GM12878 (cell line): ENCODE data around the gene CCDC184. TPM values are rescaled to one million over a fixed set of nuclear protein-coding genes. Genes with fewer than 3 reads are reported as not detected.

Source experiments
- ATF7 ChIP-seq: fragments of 450-650 bp; IDR thresholded peaks from 2 replicates; pipeline ENCODE4 v1.6.1; 2016; ENCODE audit warnings: low read depth, mild to moderate bottlenecking
- EP300 ChIP-seq, 2 experiments: fragments of 150-350 bp in 1 of 2; IDR thresholded peaks; 2 replicates each; pipeline ENCODE4 v1.6.1; 2011 to 2012; ENCODE audit warnings: low read depth in 2 of 2, low read length in 2 of 2, borderline replicate concordance in 1 of 2, improper control_type of control experiment in 1 of 2, inconsistent platforms in 1 of 2; ENCODE audit not compliant: control insufficient read depth in 1 of 2
- FOS ChIP-seq: IDR thresholded peaks from 3 replicates; pipeline ENCODE4 v1.6.1; 2011; ENCODE audit warnings: borderline replicate concordance; ENCODE audit not compliant: insufficient read length; ENCODE audit errors: extremely low read depth
- FOXK2 ChIP-seq: fragments of 450-650 bp; IDR thresholded peaks from 2 replicates; pipeline ENCODE4 v1.6.1; 2017; ENCODE audit warnings: mild to moderate bottlenecking, moderate library complexity
- IKZF1 ChIP-seq: fragments of 450-650 bp; conservative IDR thresholded peaks from 2 replicates; pipeline ENCODE4 v1.6.1; 2017; ENCODE audit warnings: antibody characterized with exemption, mild to moderate bottlenecking
- JUND ChIP-seq: IDR thresholded peaks from 2 replicates; pipeline ENCODE4 v1.6.1; 2012; ENCODE audit warnings: low read depth, mild to moderate bottlenecking, low read length, improper control_type of control experiment, moderate library complexity
- KDM1A ChIP-seq: fragments of 200-600 bp; sonication (generic); IDR thresholded peaks from 2 replicates; pipeline ENCODE4 v1.6.1; 2016; ENCODE audit warnings: borderline replicate concordance
- KLF5 ChIP-seq: fragments of 450-650 bp; IDR thresholded peaks from 2 replicates; pipeline ENCODE4 v1.6.1; 2014; ENCODE audit warnings: mild to moderate bottlenecking; ENCODE audit not compliant: partially characterized antibody
- LARP7 ChIP-seq: fragments of 450-650 bp; IDR thresholded peaks from 2 replicates; pipeline ENCODE4 v1.6.1; 2017; ENCODE audit warnings: mild to moderate bottlenecking
- MTA2 ChIP-seq: fragments of 450-650 bp; IDR thresholded peaks from 2 replicates; pipeline ENCODE4 v1.6.1; 2016; ENCODE audit warnings: low read depth, mild to moderate bottlenecking, moderate library complexity
- MTA3 ChIP-seq: IDR thresholded peaks from 2 replicates; pipeline ENCODE4 v1.6.1; 2012; ENCODE audit warnings: low read length, inconsistent platforms, borderline replicate concordance
- NR2F1 ChIP-seq: fragments of 450-650 bp; conservative IDR thresholded peaks from 2 replicates; pipeline ENCODE4 v1.6.1; 2017; ENCODE audit warnings: mild to moderate bottlenecking
- PML ChIP-seq: IDR thresholded peaks from 2 replicates; pipeline ENCODE4 v1.6.1; 2012; ENCODE audit warnings: low read length, inconsistent platforms
- RBBP5 ChIP-seq: fragments of 200-600 bp; sonication (generic); conservative IDR thresholded peaks from 2 replicates; pipeline ENCODE4 v1.6.1; 2016
- RCOR1 ChIP-seq: conservative IDR thresholded peaks from 2 replicates; pipeline ENCODE4 v1.6.1; 2012; ENCODE audit warnings: low read depth, low read length, improper control_type of control experiment
- SUZ12 ChIP-seq: fragments of 200-600 bp; sonication (generic); IDR thresholded peaks from one replicate; pipeline ENCODE4 v1.6.1; 2018; ENCODE audit warnings: antibody characterized with exemption, mild to moderate bottlenecking; ENCODE audit not compliant: unreplicated experiment
- ZNF622 ChIP-seq: fragments of 450-650 bp; IDR thresholded peaks from 2 replicates; pipeline ENCODE4 v1.6.1; 2017; ENCODE audit warnings: mild to moderate bottlenecking, inconsistent platforms
- polyA plus RNA-seq, 11 experiments: library from polyadenylated mRNA; depleted of rRNA in 4 of 11; unstranded in 6 of 11; stranded (reverse) in 5 of 11; fragments of >200 nt; fragmentation: Nextera tagmentation in 4 of 11; fragmentation: Illumina TruSeq in 1 of 11; extraction: Ambion mirVana in 4 of 11; extraction: Trizol in 1 of 11; gene quantifications; 1 replicate in 1 of 11; 2 replicates in 10 of 11; pipeline versions ENCODE4 v1.2.1 to v1.2.3, GENCODE V29; 2011 to 2016; ENCODE audit warnings: inconsistent platforms in 2 of 11, missing spikeins in 2 of 11, low read depth in 1 of 11
- total RNA-seq, 4 experiments: library from RNA; depleted of rRNA in 3 of 4; stranded (reverse); fragments of >200 nt in 3 of 4; fragmentation: Illumina TruSeq in 1 of 4; extraction: Trizol in 1 of 4; gene quantifications; 2 replicates each; pipeline versions ENCODE4 v1.2.1 to v1.2.3, GENCODE V29; 2013 to 2021
- TF ChIP-seq, protein P1 (sequence below): fragments of 450-650 bp; IDR thresholded peaks from 2 replicates; pipeline ENCODE4 v1.6.1; 2016; ENCODE audit warnings: mild to moderate bottlenecking
- TF ChIP-seq, protein P2 (sequence below): fragments of 450-650 bp; conservative IDR thresholded peaks from 2 replicates; pipeline ENCODE4 v1.6.1; 2017; ENCODE audit warnings: mild to moderate bottlenecking, moderate library complexity
- TF ChIP-seq, protein P3 (sequence below): fragments of 450-650 bp; IDR thresholded peaks from 2 replicates; pipeline ENCODE4 v1.6.1; 2017; ENCODE audit warnings: low read depth, mild to moderate bottlenecking, moderate library complexity
- TF ChIP-seq, protein P4 (sequence below): fragments of 450-650 bp; IDR thresholded peaks from 2 replicates; pipeline ENCODE4 v1.6.1; 2017; ENCODE audit warnings: mild to moderate bottlenecking
- TF ChIP-seq, protein P5 (sequence below): fragments of 450-650 bp; IDR thresholded peaks from 2 replicates; pipeline ENCODE4 v1.6.1; 2018; ENCODE audit warnings: mild to moderate bottlenecking, low read depth, moderate library complexity; ENCODE audit not compliant: partially characterized antibody

The CCDC184 gene
- total and polyA plus RNA-seq, 10 of the 15 experiments (the other 5 are each of a cell fraction or from before 2014, with no cell fraction given) = not detected

DNA sequence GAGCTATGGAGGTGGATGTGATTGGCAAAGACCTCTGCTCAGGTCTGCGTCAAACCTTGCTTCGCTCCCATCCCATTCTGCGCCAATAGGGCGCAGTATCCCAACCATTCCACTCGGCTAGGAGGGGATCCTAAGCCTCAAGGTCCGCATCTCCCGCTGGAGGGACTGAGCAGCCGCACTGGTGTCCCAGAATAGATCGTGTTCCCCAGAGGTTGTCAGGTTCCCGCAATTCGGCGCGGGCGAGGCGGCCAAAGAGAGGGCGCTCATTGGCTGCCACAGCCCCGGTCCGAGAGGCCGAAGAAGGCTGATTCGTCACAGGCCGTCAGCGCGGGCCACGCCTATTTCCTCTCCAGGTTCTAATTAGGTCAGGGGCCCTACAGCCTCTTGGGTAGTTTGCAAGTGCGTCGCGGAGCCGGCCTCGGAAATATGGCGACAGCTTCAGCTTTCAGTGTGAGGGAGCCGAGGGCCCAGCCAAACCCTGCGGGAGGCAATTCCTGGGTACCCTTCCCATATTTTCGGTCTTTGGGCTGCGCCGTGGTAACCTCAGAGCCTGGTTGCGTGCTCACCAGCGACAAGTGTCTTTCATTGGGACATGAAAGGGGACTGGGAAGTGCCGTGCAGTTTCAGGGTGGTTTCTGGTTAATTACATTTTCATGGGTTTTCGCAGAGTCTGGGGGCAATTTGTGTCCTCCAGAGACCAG is 14.7 kb downstream of the CCDC184 start (continued):
- TF ChIP-seq, protein P1, sequence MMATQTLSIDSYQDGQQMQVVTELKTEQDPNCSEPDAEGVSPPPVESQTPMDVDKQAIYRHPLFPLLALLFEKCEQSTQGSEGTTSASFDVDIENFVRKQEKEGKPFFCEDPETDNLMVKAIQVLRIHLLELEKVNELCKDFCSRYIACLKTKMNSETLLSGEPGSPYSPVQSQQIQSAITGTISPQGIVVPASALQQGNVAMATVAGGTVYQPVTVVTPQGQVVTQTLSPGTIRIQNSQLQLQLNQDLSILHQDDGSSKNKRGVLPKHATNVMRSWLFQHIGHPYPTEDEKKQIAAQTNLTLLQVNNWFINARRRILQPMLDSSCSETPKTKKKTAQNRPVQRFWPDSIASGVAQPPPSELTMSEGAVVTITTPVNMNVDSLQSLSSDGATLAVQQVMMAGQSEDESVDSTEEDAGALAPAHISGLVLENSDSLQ = peak; percentile 72
- TF ChIP-seq, protein P2, sequence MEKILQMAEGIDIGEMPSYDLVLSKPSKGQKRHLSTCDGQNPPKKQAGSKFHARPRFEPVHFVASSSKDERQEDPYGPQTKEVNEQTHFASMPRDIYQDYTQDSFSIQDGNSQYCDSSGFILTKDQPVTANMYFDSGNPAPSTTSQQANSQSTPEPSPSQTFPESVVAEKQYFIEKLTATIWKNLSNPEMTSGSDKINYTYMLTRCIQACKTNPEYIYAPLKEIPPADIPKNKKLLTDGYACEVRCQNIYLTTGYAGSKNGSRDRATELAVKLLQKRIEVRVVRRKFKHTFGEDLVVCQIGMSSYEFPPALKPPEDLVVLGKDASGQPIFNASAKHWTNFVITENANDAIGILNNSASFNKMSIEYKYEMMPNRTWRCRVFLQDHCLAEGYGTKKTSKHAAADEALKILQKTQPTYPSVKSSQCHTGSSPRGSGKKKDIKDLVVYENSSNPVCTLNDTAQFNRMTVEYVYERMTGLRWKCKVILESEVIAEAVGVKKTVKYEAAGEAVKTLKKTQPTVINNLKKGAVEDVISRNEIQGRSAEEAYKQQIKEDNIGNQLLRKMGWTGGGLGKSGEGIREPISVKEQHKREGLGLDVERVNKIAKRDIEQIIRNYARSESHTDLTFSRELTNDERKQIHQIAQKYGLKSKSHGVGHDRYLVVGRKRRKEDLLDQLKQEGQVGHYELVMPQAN = no peak; the same call in 1 of the 2 replicates
- 0 out of 2 replicates have a peak, but pooled peaks have one; percentile 17 for TF ChIP-seq NR2F1
- no peak for TF ChIP-seq FOS
- TF ChIP-seq SUZ12 = no peak
- TF ChIP-seq MTA3 = no peak
- TF ChIP-seq, protein P3, sequence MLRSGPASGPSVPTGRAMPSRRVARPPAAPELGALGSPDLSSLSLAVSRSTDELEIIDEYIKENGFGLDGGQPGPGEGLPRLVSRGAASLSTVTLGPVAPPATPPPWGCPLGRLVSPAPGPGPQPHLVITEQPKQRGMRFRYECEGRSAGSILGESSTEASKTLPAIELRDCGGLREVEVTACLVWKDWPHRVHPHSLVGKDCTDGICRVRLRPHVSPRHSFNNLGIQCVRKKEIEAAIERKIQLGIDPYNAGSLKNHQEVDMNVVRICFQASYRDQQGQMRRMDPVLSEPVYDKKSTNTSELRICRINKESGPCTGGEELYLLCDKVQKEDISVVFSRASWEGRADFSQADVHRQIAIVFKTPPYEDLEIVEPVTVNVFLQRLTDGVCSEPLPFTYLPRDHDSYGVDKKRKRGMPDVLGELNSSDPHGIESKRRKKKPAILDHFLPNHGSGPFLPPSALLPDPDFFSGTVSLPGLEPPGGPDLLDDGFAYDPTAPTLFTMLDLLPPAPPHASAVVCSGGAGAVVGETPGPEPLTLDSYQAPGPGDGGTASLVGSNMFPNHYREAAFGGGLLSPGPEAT = peak; percentile 59; the same call in 1 of the 2 replicates
- no peak for TF ChIP-seq JUND
- no peak for TF ChIP-seq RCOR1
- no peak for TF ChIP-seq FOXK2
- TF ChIP-seq, protein P4, sequence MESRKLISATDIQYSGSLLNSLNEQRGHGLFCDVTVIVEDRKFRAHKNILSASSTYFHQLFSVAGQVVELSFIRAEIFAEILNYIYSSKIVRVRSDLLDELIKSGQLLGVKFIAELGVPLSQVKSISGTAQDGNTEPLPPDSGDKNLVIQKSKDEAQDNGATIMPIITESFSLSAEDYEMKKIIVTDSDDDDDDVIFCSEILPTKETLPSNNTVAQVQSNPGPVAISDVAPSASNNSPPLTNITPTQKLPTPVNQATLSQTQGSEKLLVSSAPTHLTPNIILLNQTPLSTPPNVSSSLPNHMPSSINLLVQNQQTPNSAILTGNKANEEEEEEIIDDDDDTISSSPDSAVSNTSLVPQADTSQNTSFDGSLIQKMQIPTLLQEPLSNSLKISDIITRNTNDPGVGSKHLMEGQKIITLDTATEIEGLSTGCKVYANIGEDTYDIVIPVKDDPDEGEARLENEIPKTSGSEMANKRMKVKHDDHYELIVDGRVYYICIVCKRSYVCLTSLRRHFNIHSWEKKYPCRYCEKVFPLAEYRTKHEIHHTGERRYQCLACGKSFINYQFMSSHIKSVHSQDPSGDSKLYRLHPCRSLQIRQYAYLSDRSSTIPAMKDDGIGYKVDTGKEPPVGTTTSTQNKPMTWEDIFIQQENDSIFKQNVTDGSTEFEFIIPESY = no peak
- TF ChIP-seq ZNF622 = no peak
- peak; percentile 52; the same call in 1 of the 2 replicates for TF ChIP-seq ATF7
- TF ChIP-seq, protein P5, sequence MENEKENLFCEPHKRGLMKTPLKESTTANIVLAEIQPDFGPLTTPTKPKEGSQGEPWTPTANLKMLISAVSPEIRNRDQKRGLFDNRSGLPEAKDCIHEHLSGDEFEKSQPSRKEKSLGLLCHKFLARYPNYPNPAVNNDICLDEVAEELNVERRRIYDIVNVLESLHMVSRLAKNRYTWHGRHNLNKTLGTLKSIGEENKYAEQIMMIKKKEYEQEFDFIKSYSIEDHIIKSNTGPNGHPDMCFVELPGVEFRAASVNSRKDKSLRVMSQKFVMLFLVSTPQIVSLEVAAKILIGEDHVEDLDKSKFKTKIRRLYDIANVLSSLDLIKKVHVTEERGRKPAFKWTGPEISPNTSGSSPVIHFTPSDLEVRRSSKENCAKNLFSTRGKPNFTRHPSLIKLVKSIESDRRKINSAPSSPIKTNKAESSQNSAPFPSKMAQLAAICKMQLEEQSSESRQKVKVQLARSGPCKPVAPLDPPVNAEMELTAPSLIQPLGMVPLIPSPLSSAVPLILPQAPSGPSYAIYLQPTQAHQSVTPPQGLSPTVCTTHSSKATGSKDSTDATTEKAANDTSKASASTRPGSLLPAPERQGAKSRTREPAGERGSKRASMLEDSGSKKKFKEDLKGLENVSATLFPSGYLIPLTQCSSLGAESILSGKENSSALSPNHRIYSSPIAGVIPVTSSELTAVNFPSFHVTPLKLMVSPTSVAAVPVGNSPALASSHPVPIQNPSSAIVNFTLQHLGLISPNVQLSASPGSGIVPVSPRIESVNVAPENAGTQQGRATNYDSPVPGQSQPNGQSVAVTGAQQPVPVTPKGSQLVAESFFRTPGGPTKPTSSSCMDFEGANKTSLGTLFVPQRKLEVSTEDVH = no peak
- peak; percentile 95 for TF ChIP-seq PML
- TF ChIP-seq EP300 (IDR thresholded peaks at IDR 0.05; ENCODE audit: borderline replicate concordance in 1 of 2, control insufficient read depth in 1 of 2, low read depth in 2 of 2, low read length in 2 of 2) = no peak
- no peak for TF ChIP-seq MTA2
- no peak for TF ChIP-seq KDM1A
- no peak for TF ChIP-seq RBBP5
- TF ChIP-seq KLF5 = peak; percentile 75
- peak; percentile 73 for TF ChIP-seq IKZF1
- no peak for TF ChIP-seq LARP7
